ENCODE data around the gene TTI1.
"Not testable (repeated sequence)": the region's sequence is repeated elsewhere in the genome, so short reads cannot be mapped to it uniquely, and the experiment has no call there.

Gene TTI1

GRCh38 chr20:37963483-37963882, 69.8 kb downstream of the TTI1 start:
- DNase-seq (ENCODE audit: low spot score): not testable (repeated sequence)

GRCh38 chr20:37961066-37961465, 72.2 kb downstream of the TTI1 start:
- DNase-seq (ENCODE audit: low spot score): no peak

GRCh38 chr20:37958856-37959520, 74.3 kb downstream of the TTI1 start:
- no peak for DNase-seq (ENCODE audit: low spot score)

GRCh38 chr20:37956107-37956585, 77.1 kb downstream of the TTI1 start:
- DNase-seq (ENCODE audit: low spot score): no peak

- DNase-seq (ENCODE audit: low spot score): no peak
Measured at GRCh38 chr20:37955511-37955910, 77.7 kb downstream of the TTI1 start.

- no peak for DNase-seq (ENCODE audit: low spot score)
Measured at GRCh38 chr20:37954626-37955025, 78.6 kb downstream of the TTI1 start.

GRCh38 chr20:37954190-37954589, 79.1 kb downstream of the TTI1 start:
- DNase-seq (ENCODE audit: low spot score): no peak

GRCh38 chr20:37948956-37949355, 84.3 kb downstream of the TTI1 start:
- no peak for DNase-seq (ENCODE audit: low spot score)

GRCh38 chr20:37947943-37948342, 85.3 kb downstream of the TTI1 start:
- DNase-seq (ENCODE audit: low spot score): no peak

GRCh38 chr20:37946946-37947345, 86.3 kb downstream of the TTI1 start:
- DNase-seq (ENCODE audit: low spot score): no peak

GRCh38 chr20:37945091-37945547, 88.1 kb downstream of the TTI1 start:
- no peak for DNase-seq (ENCODE audit: low spot score)

- no peak for DNase-seq (ENCODE audit: low spot score)
Measured at GRCh38 chr20:37944456-37944981, 88.7 kb downstream of the TTI1 start.

- no peak for DNase-seq (ENCODE audit: low spot score)
Measured at GRCh38 chr20:37943501-37944455, 89.5 kb downstream of the TTI1 start.

GRCh38 chr20:37943033-37943432, 90.2 kb downstream of the TTI1 start:
- DNase-seq (ENCODE audit: low spot score): no peak

GRCh38 chr20:37941992-37942391, 91.3 kb downstream of the TTI1 start:
- no peak for DNase-seq (ENCODE audit: low spot score)

GRCh38 chr20:37941332-37941731, 91.9 kb downstream of the TTI1 start:
- DNase-seq (ENCODE audit: low spot score): no peak

GRCh38 chr20:37940858-37941257, 92.4 kb downstream of the TTI1 start:
- DNase-seq (ENCODE audit: low spot score): no peak

- DNase-seq (ENCODE audit: low spot score): no peak
Measured at GRCh38 chr20:37939701-37940560, 93.3 kb downstream of the TTI1 start.

GRCh38 chr20:37938954-37939353, 94.3 kb downstream of the TTI1 start:
- no peak for DNase-seq (ENCODE audit: low spot score)

- DNase-seq (ENCODE audit: low spot score): no peak
Measured at GRCh38 chr20:37938181-37938750, 95.0 kb downstream of the TTI1 start.

GRCh38 chr20:37937686-37938085, 95.6 kb downstream of the TTI1 start:
- no peak for DNase-seq (ENCODE audit: low spot score)
